ENCODE results near the gene NPS.

The NPS gene

GRCh38 chr10:127536972-127537760 lies 11.9 kb upstream of the NPS start:
- TF ChIP-seq SNAI2 (CRISPR knock-in tag; IDR thresholded peaks at IDR 0.05) (no peak), ARNTL (CRISPR knock-in tag; IDR thresholded peaks at IDR 0.05; ENCODE audit: borderline replicate concordance, low read depth) (no peak), ISL1 (CRISPR knock-in tag; IDR thresholded peaks at IDR 0.05) (no peak), ZNF565 (CRISPR knock-in tag; conservative IDR thresholded peaks at IDR 0.05; ENCODE audit: low read depth) (no peak), CREB5 (CRISPR knock-in tag; IDR thresholded peaks at IDR 0.05; ENCODE audit: low read depth) (no peak), ZNF8 (CRISPR knock-in tag; IDR thresholded peaks at IDR 0.05) (no peak), ZFP3 (CRISPR knock-in tag; IDR thresholded peaks at IDR 0.05) (no peak), ESRRG (CRISPR knock-in tag; IDR thresholded peaks at IDR 0.05) (no peak), RARB (CRISPR knock-in tag; IDR thresholded peaks at IDR 0.05) (no peak)
- no peak for ATAC-seq

- ATAC-seq: no peak
- TF ChIP-seq GLIS3 (CRISPR knock-in tag; IDR thresholded peaks at IDR 0.05) (no peak), TSHZ2 (CRISPR knock-in tag; IDR thresholded peaks at IDR 0.05) (no peak), CSRNP3 (CRISPR knock-in tag; IDR thresholded peaks at IDR 0.05) (no peak), ARNTL (CRISPR knock-in tag; IDR thresholded peaks at IDR 0.05; ENCODE audit: borderline replicate concordance, low read depth) (no peak), ZNF565 (CRISPR knock-in tag; conservative IDR thresholded peaks at IDR 0.05; ENCODE audit: low read depth) (no peak), TOX (CRISPR knock-in tag; IDR thresholded peaks at IDR 0.05; ENCODE audit: borderline replicate concordance) (no peak), ZC3H10 (CRISPR knock-in tag; IDR thresholded peaks at IDR 0.05) (no peak), CREB5 (CRISPR knock-in tag; IDR thresholded peaks at IDR 0.05; ENCODE audit: low read depth) (no peak), ZFP30 (CRISPR knock-in tag; IDR thresholded peaks at IDR 0.05) (no peak)
These were observed 11.2 kb upstream of the NPS start for GRCh38 chr10:127537924-127538323.

GRCh38 chr10:127548022-127548421 lies 1.1 kb upstream of the NPS start:
- ATAC-seq: no peak
- TF ChIP-seq RARB (CRISPR knock-in tag; IDR thresholded peaks at IDR 0.05) (no peak), ZNF8 (CRISPR knock-in tag; IDR thresholded peaks at IDR 0.05) (no peak), ISL1 (CRISPR knock-in tag; IDR thresholded peaks at IDR 0.05) (no peak), CSDC2 (CRISPR knock-in tag; IDR thresholded peaks at IDR 0.05) (no peak), TSHZ2 (CRISPR knock-in tag; IDR thresholded peaks at IDR 0.05) (no peak), TCF4 (CRISPR knock-in tag; IDR thresholded peaks at IDR 0.05; ENCODE audit: borderline replicate concordance) (no peak), POU6F1 (CRISPR knock-in tag; IDR thresholded peaks at IDR 0.05; ENCODE audit: borderline replicate concordance, low read depth) (no peak), GLIS3 (CRISPR knock-in tag; IDR thresholded peaks at IDR 0.05) (no peak), ZFP3 (CRISPR knock-in tag; IDR thresholded peaks at IDR 0.05) (no peak), ZNF565 (CRISPR knock-in tag; conservative IDR thresholded peaks at IDR 0.05; ENCODE audit: low read depth) (no peak), ARNTL (CRISPR knock-in tag; IDR thresholded peaks at IDR 0.05; ENCODE audit: borderline replicate concordance, low read depth) (no peak), ZC3H10 (CRISPR knock-in tag; IDR thresholded peaks at IDR 0.05) (no peak)
